AG04450 (cell line): ENCODE measurements around the gene AGPAT2. TPM values are rescaled to one million over a fixed set of nuclear protein-coding genes. Genes with fewer than 3 reads are reported as not detected.

Source experiments
- CTCF ChIA-PET: fragments of 300-600, 350-600 bp; formaldehyde crosslinking; extraction: SDS; loops from one replicate; lab custom pipeline; 2022; ENCODE audit warnings: antibody characterized with exemption, inconsistent platforms; lab: Charles Lee
- POLR2A ChIA-PET: fragments of 350-600 bp; formaldehyde crosslinking; extraction: SDS; loops from one replicate; lab custom pipeline; 2021; ENCODE audit warnings: antibody characterized with exemption, inconsistent platforms; lab: Yijun Ruan, JAX
- DNase-seq: peaks from one replicate; pipeline ENCODE4 v3.0.0-alpha.2; 2011; ENCODE audit warnings: low read depth, low spot score
- H3K27ac ChIP-seq: one replicate; pipeline ENCODE4 v1.5.1; 2012; ENCODE audit warnings: low read depth, low read length, control low read depth
- H3K27me3 ChIP-seq: one replicate; pipeline ENCODE4 v1.6.0; 2012; ENCODE audit warnings: low read length; ENCODE audit not compliant: control insufficient read depth, insufficient read depth
- H3K4me3 ChIP-seq: 2 replicates; pipeline ENCODE4 v1.5.1; 2011; ENCODE audit warnings: mild to moderate bottlenecking, low read depth, low read length, control low read depth
- H3K9me3 ChIP-seq: 2 replicates; pipeline ENCODE4 v1.5.1; 2012; ENCODE audit warnings: low read length; ENCODE audit not compliant: control insufficient read depth, insufficient read depth
- polyA plus RNA-seq: library from polyadenylated mRNA; depleted of rRNA; stranded (reverse); fragments of >200 nt; gene quantifications from 2 replicates; pipeline ENCODE4 v1.2.3, GENCODE V29; 2011
- TF ChIP-seq, protein P1 (sequence below): IDR thresholded peaks from 2 replicates; pipeline ENCODE4 v1.5.1; 2011; ENCODE audit warnings: low read depth, low read length, control low read depth, inconsistent platforms

AGPAT2 gene
- polyA plus RNA-seq, 1 experiment: 24.4 TPM

DNA sequence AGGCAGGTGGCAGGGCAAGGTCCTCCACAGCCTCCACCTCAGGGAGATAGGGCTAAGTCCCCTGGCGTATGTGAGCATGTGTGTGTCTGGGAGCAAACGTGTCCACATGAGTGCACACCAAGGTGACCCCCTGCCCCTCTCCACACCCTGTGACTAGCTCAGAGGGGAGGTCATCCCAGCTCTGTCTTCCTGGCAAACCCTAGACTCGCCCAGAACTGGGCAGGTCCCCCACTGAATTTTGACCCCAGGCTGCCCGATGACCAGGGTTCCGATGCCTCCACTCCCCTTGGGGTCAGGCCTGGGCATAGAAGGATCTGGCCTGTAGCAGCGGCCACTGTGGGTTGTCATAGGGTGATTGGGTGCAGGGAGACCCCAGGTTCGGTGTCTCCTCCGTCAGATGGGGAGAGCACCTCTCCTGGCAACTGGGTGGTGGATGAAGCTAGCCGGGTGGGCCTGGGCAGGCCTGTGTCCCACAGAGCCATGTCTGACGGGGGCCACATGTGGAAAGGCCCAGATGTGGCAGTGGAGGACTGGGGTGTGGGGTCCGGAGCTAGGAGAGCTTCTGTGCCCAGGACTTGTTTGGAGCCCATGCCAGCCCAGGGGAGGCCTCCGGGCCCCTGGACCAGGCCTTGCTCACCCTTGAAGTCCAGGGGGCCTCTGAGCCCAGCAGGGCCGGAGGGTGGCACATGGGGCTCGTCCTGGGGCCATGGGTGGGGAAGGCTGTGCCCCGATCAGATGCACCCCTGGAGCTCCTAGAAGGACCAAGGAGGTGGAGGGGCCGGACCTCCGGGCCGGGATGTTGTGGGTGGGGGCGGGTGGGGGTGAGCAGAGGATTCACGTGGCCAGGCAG is 31.3 kb upstream of the AGPAT2 start:
- no peak overlapping the region for H3K27ac ChIP-seq
- TF ChIP-seq, protein P1, sequence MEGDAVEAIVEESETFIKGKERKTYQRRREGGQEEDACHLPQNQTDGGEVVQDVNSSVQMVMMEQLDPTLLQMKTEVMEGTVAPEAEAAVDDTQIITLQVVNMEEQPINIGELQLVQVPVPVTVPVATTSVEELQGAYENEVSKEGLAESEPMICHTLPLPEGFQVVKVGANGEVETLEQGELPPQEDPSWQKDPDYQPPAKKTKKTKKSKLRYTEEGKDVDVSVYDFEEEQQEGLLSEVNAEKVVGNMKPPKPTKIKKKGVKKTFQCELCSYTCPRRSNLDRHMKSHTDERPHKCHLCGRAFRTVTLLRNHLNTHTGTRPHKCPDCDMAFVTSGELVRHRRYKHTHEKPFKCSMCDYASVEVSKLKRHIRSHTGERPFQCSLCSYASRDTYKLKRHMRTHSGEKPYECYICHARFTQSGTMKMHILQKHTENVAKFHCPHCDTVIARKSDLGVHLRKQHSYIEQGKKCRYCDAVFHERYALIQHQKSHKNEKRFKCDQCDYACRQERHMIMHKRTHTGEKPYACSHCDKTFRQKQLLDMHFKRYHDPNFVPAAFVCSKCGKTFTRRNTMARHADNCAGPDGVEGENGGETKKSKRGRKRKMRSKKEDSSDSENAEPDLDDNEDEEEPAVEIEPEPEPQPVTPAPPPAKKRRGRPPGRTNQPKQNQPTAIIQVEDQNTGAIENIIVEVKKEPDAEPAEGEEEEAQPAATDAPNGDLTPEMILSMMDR: no peak
- H3K4me3 ChIP-seq: no peak overlapping the region
- DNase-seq: no peak
- H3K9me3 ChIP-seq: no peaks in the 10 kb centered on the region; the same call in 1 of the 2 replicates
- ChIA-PET POLR2A (interaction anchor here (1.4 kb wide), 1 partner anchor 10 kb away, joined by 5 read pairs; no protein-coding TSS in a partner anchor), CTCF (no interaction called here)
- peaks cover 6% of the 10 kb centered on the region for H3K27me3 ChIP-seq

DNA sequence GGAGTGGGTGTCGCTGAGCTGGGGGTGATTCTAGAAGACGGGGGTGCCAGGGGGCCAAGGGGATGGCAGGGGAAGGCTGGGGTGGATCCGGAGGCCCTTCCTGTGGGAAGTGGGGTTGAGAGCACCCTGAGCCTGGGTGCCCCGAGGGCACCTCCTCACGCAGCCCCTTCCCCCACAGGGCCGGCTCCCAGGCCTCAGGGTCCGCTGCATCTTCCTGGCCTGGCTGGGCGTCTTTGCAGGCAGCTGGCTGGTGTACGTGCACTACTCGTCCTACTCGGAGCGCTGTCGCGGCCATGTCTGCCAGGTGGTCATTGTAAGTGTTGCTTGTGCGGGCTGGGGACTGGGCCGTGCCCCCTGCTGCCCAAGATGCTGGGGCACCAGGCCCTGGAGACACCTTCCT is 30.1 kb upstream of the AGPAT2 start:
- TF ChIP-seq, protein P1: no peak
- Histone ChIP-seq H3K4me3 (no peak overlapping the region), H3K27me3 (peaks cover 14% of the 10 kb centered on the region), H3K27ac (no peak overlapping the region), H3K9me3 (no peaks in the 10 kb centered on the region; the same call in 1 of the 2 replicates)
- ChIA-PET CTCF (interaction anchor here (0.7 kb wide), 1 partner anchor 390 kb away, joined by 3 read pairs; the partner anchor contains the start of gene GPSM1), POLR2A (no interaction called here)
- DNase-seq: no peak

DNA sequence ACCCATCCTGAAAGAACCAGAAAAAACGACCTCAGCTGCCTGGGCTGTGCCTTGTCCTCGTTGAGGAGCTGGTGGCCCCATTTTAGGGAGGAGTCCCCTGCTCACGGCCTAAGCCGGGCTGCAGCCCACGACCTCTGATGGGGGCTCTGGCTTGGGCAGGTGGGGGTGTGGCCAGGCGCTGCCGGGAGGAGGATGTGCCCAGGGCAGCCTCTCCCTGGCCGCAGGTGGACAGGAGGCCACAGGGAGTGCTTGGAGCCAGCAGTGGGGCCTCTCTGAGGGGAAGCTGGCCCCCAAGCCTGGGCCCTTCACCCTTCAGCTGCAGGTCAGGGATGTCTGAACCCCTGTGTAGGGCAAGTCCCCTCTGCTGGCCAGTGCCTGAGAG is 27.6 kb upstream of the AGPAT2 start:
- no peak overlapping the region for H3K4me3 ChIP-seq
- peaks cover 16% of the 10 kb centered on the region for H3K27me3 ChIP-seq
- POLR2A ChIA-PET: interaction anchor here (1.2 to 2.1 kb wide), 2 partner anchors 13 kb away, joined by 13 to 14 read pairs; no protein-coding TSS in a partner anchor
- TF ChIP-seq, protein P1: no peak
- DNase-seq: no peak
- CTCF ChIA-PET: no interaction called here
- H3K9me3 ChIP-seq: no peaks in the 10 kb centered on the region; the same call in 1 of the 2 replicates
- no peak overlapping the region for H3K27ac ChIP-seq

DNA sequence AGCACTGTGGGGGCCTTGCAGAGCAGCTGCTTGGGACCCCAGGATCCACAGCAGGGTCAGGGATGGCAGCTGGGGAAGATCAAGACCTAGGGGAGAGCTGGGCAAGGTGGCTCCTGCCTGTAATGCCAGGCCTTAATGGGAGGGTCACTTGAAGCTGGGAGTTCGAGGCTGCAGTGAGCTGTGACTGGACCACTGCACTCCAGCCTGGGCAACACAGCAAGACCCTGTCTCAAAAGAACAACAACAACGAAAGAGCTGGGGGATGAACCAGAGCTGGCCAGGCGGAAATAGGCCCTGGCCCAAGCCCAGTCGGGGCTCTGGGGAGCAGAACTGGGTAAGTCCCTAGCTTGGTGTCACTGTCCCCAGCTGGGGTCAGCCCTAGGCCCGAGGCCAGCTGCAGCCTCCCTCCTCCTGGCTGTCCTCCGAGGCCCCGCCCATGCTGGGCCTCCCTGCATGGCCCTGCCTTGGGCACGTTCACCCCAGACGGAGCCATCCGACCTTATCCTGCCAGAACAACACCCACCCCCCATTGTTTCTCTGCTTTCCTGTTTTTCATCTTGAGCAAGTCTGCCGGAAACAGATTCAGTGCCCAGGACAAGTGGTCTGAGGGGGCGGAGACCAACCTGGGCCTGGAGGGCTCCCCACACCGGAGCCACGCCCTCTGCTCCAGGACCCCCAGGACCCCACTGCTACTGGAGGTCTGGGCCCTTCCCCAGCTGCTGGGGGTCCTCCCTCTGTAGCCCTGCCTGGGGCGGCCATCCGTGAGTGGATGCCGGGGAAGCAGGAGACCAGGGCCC is 27.0 kb upstream of the AGPAT2 start:
- DNase-seq: no peak
- POLR2A ChIA-PET: interaction anchor here (1.1 to 2.1 kb wide), 2 partner anchors 12 to 14 kb away, joined by 3 to 14 read pairs; no protein-coding TSS in a partner anchor
- Histone ChIP-seq H3K27me3 (peaks cover 16% of the 10 kb centered on the region), H3K27ac (no peak overlapping the region), H3K9me3 (no peaks in the 10 kb centered on the region; the same call in 1 of the 2 replicates), H3K4me3 (no peak overlapping the region)
- CTCF ChIA-PET: no interaction called here
- TF ChIP-seq, protein P1: no peak
